Measurements from ENCODE around the gene FTO. TPM values are rescaled to one million over a fixed set of nuclear protein-coding genes. Genes with fewer than 3 reads are reported as not detected.

FTO gene
- total and polyA plus RNA-seq, 2 of the 13 experiments (the other 11 are each of a cell fraction or from before 2014, with no cell fraction given) = 41.6 to 55.8 TPM

DNA sequence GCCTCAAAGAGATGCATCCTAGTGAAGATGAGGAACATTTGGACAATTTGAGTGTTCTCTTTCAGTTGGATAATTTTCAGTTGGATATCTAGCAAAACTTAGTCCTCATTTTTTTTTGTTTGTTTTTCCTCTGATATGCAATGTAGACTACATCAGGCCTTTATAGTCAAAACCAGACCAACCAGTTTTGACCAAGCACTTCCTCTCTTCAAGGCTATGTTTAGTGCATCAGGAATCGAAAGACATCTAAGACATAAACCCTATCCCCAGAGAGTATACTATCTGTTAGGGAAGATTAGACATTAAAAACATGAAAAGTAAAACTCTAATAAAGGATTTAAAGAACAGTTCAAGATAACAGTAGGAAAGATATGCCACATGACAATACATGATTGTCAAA, 326.5 kb downstream of the FTO start:
- ChIA-PET POLR2A (no interaction called here), CTCF (ENCODE audit: low intra/inter-chr PET ratio, low total read pairs) (no interaction called here)
- H3K4me2 ChIP-seq (ENCODE audit: low read depth, low read length) = no peak overlapping the region
- H3K27me3 ChIP-seq (ENCODE audit: control insufficient read depth in 1 of 2, insufficient read depth in 2 of 2, low read length in 2 of 2) = no peaks in the 10 kb centered on the region
- no peaks in the 10 kb centered on the region for H3K4me1 ChIP-seq (ENCODE audit: insufficient read depth, low read length)
- H3K4me3 ChIP-seq (replicated peaks in 1 of 3; ENCODE audit: insufficient read depth in 1 of 3, low read depth in 2 of 3, low read length in 3 of 3) = no peak overlapping the region
- DNase-seq (ENCODE audit: low spot score) (no peak), ATAC-seq (no peak), FAIRE-seq (no peak)
- no peaks in the 10 kb centered on the region for H4K20me1 ChIP-seq (ENCODE audit: insufficient read depth, low read length)
- H3K9me3 ChIP-seq (ENCODE audit: low read length) = peaks cover 25% of the 10 kb centered on the region
- no peak overlapping the region for H3K27ac ChIP-seq (ENCODE audit: extremely low read length, insufficient read depth, low read length)
- no peaks in the 10 kb centered on the region for H3K79me2 ChIP-seq (ENCODE audit: insufficient read depth, low read length)
- H3K9ac ChIP-seq (ENCODE audit: insufficient read depth, low read depth, low read length) = no peak overlapping the region
- H2AFZ ChIP-seq (ENCODE audit: low read length) = no peak overlapping the region
- H3K36me3 ChIP-seq (replicated peaks in 1 of 2; ENCODE audit: control insufficient read depth in 1 of 2, insufficient read depth in 2 of 2, low read length in 2 of 2) = no peaks in the 10 kb centered on the region
- 71% methylated on average over 1 of the region's 1 CpG for WGBS (ENCODE audit: low lambda C conversion rate)
- TF ChIP-seq SNRNP70 (IDR thresholded peaks at IDR 0.05; ENCODE audit: low read depth, low read length) (no peak), CBX2 (IDR thresholded peaks at IDR 0.05; ENCODE audit: low read depth, low read length) (no peak), CBX2 (CRISPR knock-in tag; IDR thresholded peaks at IDR 0.05; ENCODE audit: low read depth) (no peak), RAD21 (CRISPR knock-in tag; IDR thresholded peaks at IDR 0.05) (no peak), SP2 (CRISPR knock-in tag; IDR thresholded peaks at IDR 0.05) (no peak), SSRP1 (CRISPR knock-in tag; IDR thresholded peaks at IDR 0.05) (no peak), ZSCAN9 (CRISPR knock-in tag; IDR thresholded peaks at IDR 0.05; ENCODE audit: borderline replicate concordance) (no peak), ZNF644 (CRISPR knock-in tag; IDR thresholded peaks at IDR 0.05; ENCODE audit: low read depth) (no peak), CEBPB (IDR thresholded peaks at IDR 0.05; ENCODE audit: borderline replicate concordance, low read depth, low read length) (no peak), FOSL1 (CRISPR knock-in tag; IDR thresholded peaks at IDR 0.05; ENCODE audit: borderline replicate concordance) (no peak), REPIN1 (CRISPR knock-in tag; IDR thresholded peaks at IDR 0.05; ENCODE audit: borderline replicate concordance, low read depth) (no peak), ZNF790 (CRISPR knock-in tag; IDR thresholded peaks at IDR 0.05; ENCODE audit: borderline replicate concordance) (no peak)
- TF ChIP-seq, protein P1, sequence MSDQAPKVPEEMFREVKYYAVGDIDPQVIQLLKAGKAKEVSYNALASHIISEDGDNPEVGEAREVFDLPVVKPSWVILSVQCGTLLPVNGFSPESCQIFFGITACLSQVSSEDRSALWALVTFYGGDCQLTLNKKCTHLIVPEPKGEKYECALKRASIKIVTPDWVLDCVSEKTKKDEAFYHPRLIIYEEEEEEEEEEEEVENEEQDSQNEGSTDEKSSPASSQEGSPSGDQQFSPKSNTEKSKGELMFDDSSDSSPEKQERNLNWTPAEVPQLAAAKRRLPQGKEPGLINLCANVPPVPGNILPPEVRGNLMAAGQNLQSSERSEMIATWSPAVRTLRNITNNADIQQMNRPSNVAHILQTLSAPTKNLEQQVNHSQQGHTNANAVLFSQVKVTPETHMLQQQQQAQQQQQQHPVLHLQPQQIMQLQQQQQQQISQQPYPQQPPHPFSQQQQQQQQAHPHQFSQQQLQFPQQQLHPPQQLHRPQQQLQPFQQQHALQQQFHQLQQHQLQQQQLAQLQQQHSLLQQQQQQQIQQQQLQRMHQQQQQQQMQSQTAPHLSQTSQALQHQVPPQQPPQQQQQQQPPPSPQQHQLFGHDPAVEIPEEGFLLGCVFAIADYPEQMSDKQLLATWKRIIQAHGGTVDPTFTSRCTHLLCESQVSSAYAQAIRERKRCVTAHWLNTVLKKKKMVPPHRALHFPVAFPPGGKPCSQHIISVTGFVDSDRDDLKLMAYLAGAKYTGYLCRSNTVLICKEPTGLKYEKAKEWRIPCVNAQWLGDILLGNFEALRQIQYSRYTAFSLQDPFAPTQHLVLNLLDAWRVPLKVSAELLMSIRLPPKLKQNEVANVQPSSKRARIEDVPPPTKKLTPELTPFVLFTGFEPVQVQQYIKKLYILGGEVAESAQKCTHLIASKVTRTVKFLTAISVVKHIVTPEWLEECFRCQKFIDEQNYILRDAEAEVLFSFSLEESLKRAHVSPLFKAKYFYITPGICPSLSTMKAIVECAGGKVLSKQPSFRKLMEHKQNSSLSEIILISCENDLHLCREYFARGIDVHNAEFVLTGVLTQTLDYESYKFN (CRISPR knock-in tag; conservative IDR thresholded peaks at IDR 0.05) = no peak
- TF ChIP-seq, protein P2, sequence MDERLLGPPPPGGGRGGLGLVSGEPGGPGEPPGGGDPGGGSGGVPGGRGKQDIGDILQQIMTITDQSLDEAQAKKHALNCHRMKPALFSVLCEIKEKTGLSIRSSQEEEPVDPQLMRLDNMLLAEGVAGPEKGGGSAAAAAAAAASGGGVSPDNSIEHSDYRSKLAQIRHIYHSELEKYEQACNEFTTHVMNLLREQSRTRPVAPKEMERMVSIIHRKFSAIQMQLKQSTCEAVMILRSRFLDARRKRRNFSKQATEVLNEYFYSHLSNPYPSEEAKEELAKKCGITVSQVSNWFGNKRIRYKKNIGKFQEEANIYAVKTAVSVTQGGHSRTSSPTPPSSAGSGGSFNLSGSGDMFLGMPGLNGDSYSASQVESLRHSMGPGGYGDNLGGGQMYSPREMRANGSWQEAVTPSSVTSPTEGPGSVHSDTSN (CRISPR knock-in tag; IDR thresholded peaks at IDR 0.05) = no peak
- TF ChIP-seq, protein P3, sequence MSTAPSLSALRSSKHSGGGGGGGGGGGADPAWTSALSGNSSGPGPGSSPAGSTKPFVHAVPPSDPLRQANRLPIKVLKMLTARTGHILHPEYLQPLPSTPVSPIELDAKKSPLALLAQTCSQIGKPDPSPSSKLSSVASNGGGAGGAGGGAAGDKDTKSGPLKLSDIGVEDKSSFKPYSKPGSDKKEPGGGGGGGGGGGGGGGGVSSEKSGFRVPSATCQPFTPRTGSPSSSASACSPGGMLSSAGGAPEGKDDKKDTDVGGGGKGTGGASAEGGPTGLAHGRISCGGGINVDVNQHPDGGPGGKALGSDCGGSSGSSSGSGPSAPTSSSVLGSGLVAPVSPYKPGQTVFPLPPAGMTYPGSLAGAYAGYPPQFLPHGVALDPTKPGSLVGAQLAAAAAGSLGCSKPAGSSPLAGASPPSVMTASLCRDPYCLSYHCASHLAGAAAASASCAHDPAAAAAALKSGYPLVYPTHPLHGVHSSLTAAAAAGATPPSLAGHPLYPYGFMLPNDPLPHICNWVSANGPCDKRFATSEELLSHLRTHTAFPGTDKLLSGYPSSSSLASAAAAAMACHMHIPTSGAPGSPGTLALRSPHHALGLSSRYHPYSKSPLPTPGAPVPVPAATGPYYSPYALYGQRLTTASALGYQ (CRISPR knock-in tag; IDR thresholded peaks at IDR 0.05) = no peak
- intact Hi-C loops (cut with micrococcal nuclease; ENCODE audit: unreplicated experiment) = no loop called here
- no TSS peak for BruUV-seq (replicated peaks)
- in situ Hi-C loops (cut with HindIII; ENCODE audit: extremely low pct_ligation_motif_present, low pct_unique_long_range_greater_than_20kb) = no loop called here
